RWPE1 (cell line): ENCODE results near the gene MRPS31.

Source experiments
- CTCF ChIA-PET: fragments of 350-600 bp; sonication (Branson Sonifier 250); formaldehyde crosslinking; extraction: SDS; loops from one replicate; lab custom pipeline; 2021; lab: Yijun Ruan, JAX
- POLR2A ChIA-PET: fragments of 400-600 bp; formaldehyde crosslinking; extraction: SDS; loops from one replicate; lab custom pipeline; 2020; ENCODE audit warnings: antibody characterized with exemption; ENCODE audit not compliant: low non-redundant PET; lab: Yijun Ruan, JAX
- DNase-seq: peaks from one replicate; pipeline ENCODE4 v3.0.0; 2012; ENCODE audit warnings: low spot score
- H3K27ac ChIP-seq: fragments of 450-650 bp; 2 replicates; pipeline ENCODE4 v1.5.1; 2017
- TF ChIP-seq, protein P1 (sequence below): fragments of 450-650 bp; conservative IDR thresholded peaks from 2 replicates; pipeline ENCODE4 v1.5.1; 2017; ENCODE audit warnings: low read depth, mild to moderate bottlenecking

MRPS31 gene

DNA sequence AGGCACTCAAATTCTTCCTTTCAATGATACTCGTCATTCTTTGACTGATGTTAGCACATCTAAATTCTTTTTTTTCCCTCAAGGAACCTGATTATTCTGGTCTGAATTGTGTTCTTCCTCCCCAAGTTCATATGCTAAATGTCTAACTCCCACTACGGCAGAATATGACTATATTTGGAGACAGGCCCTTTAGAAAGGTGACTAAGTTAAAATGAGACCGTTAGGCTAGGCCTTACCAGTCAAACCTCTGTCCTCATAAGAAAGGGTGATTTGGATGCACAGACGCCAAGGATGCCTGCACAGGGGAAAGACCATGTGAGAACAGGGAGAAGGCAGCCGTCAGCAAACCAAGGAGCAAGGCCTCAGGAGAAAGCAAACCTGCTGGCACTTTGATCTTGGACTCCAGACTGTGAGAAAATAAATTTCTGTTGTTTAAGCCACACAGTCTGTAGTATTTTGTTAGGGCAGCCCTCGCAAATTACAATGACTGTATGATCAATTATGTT lies 91.5 kb downstream of the MRPS31 start:
- no peak for DNase-seq
- ChIA-PET CTCF (no interaction called here), POLR2A (no interaction called here)
- no peak overlapping the region for H3K27ac ChIP-seq
- TF ChIP-seq, protein P1, sequence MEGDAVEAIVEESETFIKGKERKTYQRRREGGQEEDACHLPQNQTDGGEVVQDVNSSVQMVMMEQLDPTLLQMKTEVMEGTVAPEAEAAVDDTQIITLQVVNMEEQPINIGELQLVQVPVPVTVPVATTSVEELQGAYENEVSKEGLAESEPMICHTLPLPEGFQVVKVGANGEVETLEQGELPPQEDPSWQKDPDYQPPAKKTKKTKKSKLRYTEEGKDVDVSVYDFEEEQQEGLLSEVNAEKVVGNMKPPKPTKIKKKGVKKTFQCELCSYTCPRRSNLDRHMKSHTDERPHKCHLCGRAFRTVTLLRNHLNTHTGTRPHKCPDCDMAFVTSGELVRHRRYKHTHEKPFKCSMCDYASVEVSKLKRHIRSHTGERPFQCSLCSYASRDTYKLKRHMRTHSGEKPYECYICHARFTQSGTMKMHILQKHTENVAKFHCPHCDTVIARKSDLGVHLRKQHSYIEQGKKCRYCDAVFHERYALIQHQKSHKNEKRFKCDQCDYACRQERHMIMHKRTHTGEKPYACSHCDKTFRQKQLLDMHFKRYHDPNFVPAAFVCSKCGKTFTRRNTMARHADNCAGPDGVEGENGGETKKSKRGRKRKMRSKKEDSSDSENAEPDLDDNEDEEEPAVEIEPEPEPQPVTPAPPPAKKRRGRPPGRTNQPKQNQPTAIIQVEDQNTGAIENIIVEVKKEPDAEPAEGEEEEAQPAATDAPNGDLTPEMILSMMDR = no peak
